Astrocyte of the hippocampus (primary cell): Measurements from ENCODE around the gene UBXN2A.
"Not testable (repeated sequence)": the region's sequence is repeated elsewhere in the genome, so short reads cannot be mapped to it uniquely, and the experiment has no call there.

Source experiments
- DNase-seq: peaks from one replicate; pipeline ENCODE4 v3.0.0; 2011; ENCODE audit warnings: low read depth, low spot score

UBXN2A gene

DNA sequence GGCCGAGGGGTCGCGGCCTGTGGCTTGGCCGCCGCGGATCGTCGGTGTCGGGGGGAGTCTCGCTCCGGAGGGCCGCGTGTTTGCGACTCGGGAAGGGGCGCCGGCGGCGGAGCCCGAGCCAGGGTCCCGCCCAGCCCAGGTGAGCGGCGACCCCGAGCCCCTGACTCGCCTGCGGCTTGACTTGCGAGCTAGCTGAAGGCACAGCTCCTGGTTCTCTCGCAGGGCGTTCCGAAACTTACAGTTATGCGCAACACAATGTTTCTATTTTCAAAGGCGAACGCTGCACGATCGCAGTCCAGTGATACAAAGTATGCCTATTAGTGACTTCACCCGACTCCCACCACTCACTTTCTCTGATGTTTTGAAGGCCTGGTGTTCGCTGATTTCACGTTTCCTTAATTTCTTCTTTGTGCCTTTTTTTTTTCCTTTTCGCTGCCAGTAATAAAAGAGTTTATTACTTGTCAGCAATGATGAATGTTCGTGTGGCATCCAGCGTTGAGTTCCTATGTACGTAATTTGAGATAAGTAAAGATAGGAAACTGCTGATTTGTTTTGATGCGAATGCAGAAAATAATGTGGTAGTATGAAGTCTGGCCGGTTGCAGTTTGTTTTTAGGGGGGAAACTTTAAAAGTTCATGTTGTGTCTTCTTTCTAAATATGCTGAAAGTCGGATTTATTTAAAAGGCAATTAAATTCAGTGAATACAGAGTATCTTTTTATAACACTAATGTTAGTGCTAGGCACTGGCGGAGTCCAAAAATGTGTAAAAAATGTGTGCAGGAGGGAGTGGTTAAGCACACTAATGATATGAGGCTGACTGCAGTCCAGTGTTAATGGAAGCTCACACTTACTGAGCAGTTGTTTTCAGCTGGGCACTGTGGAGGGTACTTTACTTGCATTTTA, 706 bp downstream of the UBXN2A start:
- peak; percentile 65 for DNase-seq

DNA sequence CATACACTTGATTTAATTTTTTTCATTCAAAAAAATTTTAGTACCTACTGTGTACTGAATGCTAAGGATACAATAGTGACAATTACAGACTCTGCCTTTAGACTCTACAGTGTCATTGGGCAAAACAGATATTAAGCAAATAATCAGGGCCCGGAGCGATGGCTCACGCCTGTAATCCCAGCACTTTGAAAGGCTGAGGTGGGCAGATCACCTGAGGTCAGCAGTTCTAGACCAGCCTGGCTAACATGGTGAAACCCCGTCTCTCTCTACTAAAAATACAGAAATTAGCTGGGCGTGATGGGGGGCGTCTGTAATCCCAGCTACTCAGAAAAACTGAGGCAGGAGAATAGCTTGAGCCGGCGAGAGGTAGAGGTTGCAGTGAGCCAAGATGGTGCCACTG, 1.4 kb downstream of the UBXN2A start:
- no peak for DNase-seq

DNA sequence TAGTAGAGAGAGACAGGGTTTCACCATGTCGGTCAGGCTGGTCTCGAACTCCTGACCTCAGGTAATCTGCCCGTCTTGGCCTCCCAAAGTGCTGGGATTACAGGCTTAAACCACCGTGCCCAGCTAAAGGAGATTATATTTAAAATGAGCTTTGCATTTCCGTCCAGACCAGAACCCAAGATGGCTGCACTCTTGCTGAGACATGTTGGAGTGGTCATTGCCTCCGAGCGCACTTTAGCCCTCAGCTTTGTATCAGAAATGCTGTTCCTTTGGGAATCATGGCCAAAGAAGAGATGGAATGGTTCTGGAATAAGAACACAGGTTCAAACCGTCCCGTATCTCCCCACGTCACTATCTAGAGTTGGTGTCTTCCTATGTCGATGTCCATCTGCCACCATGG, 3.4 kb downstream of the UBXN2A start:
- DNase-seq = no peak

DNA sequence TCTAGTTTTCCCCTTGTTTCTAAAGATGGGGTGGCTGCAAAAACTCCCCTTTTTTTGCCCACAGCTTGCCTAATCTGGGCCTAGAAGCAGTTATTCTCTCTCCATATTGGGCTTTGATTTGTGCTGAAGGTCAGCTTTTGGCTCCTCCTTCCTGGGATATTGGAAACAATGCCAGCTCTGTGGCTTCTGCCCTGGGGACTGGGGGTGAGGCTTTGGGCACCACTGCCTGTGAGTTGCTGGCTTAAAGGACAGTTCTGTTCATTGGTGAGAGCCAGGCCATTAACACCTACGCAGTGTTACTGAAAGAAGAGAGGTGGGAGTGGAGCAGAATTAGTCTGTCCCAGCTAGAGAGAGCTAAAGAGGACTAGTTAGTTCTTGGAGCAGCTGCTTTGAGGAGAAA, 4.3 kb downstream of the UBXN2A start:
- DNase-seq = peak; percentile 15

DNA sequence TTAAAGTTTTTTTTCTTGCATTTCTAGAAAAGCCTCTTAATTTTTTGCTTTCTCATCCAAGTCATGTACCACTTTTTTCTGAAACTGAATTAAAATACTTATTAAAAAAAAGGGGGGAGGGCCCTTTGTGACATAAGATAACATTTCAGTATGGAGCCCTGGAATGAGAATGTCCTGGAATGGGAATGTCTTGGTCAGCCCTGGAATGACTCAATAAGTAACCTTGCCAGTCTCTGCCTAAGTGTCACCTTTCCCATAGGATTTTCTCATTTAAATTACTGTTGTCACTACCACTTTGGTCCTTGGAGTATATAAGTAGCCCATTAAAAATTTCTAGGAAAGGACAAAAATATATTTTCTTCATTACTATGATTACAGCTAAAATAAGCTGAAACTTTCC, 4.7 kb downstream of the UBXN2A start:
- peak; percentile 9 for DNase-seq

DNA sequence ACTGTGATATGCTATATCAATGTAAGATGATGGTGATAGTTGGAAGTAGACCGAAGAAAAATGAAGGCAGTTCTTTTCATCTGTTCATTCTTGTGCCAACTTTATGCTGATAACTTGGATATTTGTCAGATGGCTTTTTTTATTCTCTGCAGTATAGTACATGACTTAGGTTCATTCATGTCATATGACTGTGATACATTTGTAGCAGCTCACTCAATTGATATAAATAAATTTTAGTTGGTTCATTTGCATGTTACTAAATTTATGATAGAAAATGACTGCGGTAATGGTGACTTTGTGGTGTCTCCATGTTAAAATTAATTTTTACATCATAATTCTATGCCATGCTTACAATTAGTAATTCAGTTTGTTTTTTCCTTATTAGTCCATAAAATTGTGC, 7.1 kb downstream of the UBXN2A start:
- DNase-seq = no peak

DNA sequence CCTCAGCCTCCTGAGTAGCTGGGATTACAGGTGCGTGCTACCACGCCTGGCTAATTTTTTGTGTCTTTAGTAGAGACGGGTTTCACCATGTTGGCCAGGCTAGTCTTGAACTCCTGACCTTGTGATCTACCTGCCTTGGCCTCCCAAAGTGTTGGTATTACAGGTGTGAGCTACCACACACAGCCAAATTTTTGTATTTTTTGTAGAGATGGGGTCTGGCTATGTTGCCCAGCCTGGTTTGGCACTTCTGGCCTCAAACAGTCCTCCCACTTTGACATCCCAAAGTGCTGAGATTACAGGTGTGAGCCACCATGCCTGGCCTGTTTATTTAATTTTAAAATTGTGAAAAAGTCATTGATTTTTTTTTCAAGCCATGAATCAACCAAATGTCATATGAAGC, 12.3 kb downstream of the UBXN2A start:
- DNase-seq = not testable (repeated sequence)

DNA sequence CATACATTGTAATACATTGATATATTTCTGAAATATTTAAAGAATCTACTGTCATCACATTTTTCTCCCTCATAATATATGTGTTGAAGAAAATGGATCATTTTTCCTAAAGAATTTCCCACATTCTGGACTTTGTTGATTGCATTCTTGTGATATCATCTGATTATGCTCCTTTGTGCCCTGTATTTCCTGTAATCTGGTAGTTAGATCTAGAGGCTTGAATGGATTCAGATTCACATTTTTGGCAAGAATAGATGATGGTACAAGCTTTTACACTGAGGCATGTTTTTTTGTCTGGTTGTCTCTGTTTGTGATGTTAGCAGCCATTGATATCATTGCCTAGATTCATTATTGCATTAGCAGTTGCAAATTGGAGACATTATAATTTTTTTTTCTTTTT, 13.4 kb downstream of the UBXN2A start:
- DNase-seq = no peak

DNA sequence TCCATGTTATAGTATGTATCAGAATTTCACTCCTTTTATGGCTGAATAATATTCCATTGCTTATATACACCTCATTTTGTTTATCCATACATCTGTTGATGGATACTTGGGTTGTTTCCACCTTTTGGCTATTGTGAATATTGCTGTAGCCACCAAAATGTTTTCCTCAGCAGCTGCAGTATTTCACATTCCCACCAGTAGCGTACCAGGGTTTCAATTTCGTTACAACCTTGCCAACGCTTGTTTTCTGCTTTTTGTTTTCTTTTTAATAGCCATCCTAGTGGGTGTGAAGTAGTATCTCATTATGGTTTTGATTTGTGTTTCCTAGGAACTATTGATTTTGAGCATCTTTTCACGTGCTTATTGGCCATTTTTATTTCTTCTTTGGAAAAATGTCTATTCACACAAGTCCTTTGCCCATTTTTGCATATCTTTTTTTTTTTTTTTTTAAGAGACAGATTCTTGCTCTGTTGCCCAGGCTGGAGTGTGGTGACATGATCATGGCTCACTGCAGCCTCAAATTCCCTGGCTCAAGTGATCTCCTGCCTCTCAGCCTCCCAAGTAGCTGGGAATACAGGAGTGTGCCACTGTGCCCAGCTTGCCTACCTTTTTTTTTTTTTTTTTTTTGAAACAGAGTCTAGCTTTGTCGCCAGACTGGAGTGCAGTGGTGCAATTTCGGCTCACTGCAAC, 14.2 kb downstream of the UBXN2A start:
- DNase-seq = peak; percentile 4

DNA sequence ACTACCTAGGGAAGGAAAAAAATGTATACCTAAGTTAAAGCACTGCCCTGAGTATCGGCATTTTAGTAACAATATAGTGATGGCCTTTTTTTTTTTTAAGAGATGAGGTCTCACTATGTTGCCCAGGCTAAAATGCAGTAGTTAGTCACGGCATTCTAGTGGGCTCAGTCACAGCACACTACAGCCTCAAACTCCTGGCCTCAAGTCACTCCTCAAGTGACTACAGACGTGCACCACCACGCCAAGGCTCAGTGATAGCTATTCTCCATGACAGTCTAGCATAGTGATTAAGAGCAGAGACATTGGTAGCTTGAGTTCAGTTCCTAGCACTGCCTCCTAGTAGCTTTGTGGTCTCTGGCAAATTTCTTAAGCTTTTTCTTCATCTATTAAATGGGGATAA, 27.6 kb downstream of the UBXN2A start:
- DNase-seq = no peak

DNA sequence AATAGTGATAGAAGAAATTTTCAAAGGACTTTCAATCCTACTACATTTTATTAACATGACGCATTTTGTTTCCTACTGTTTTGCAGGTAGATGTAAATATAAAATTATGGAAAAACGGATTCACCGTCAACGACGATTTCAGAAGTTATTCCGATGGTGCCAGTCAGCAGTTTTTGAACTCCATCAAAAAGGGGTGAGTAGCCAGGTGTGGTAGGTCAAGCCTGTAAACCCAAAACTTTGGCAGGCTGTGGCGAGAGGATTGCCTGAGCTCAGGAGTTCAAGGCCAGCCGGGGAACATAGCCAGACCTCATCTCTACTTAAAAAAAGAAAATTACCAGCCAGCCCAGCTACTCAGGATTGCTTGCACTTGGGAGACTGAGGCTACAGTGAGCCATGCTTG, 36.6 kb downstream of the UBXN2A start:
- no peak for DNase-seq

DNA sequence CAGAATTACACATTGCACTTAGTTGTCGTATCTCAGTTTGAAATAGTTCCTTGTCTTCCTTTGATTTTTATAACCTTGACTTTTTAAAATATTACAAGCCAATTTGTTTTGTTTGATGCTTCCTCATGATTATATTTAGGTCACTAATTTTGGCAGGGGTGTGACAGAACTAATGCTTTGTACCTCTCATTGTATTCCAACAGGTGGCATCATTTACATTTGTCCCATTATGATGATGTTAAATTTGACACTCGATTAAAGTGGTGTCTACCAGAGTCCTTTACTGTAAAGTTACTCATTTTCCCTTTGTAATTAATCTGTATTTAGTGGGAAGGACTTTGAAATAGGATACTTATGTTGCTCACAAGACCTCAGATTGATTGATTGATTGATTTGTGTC, 48.1 kb downstream of the UBXN2A start:
- peak; percentile 12 for DNase-seq

DNA sequence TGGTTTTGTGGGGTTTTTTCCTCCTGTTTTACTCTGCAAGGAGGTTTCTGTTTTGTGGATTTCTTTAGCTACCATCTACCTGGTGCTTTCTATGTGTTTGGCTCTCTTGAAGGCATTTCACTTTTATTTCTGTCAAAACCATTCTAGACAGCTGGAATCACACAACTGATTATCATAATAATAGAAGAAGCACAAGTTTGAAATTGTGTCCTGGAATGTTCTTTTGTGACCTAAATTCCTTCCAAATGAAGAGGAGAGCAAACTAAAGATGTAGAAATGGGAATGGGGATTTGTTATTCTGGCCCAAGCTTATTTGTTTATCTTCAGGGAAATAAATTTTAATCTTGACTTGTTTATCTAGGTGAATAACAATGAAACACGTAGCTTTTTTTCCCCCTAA, 52.7 kb downstream of the UBXN2A start:
- no peak for DNase-seq

DNA sequence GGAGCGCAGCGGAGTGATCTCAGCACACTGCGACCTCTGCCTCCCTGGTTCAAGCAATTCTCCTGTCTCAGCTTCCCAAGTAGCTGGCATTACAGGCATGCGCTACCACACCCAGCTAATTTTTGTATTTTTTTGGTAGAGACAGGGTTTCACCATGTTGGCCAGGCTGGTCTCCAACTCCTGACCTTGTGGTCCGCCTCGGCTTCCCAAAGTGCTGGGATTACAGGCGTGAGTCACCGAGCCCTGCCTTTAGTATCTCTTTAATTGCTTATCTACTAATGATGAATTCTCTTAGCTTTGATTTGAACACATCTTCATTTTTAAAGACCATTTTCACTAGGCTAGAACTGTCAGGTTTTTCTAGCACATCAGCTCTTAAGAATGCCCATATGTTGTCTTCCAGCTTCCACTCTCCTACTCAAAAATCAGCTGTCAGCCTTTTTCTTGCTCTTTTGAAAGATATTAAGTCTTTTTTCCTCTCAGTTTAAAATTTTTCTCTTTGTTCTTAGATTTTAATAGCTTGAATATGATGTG, 53.5 kb downstream of the UBXN2A start:
- no peak for DNase-seq

DNA sequence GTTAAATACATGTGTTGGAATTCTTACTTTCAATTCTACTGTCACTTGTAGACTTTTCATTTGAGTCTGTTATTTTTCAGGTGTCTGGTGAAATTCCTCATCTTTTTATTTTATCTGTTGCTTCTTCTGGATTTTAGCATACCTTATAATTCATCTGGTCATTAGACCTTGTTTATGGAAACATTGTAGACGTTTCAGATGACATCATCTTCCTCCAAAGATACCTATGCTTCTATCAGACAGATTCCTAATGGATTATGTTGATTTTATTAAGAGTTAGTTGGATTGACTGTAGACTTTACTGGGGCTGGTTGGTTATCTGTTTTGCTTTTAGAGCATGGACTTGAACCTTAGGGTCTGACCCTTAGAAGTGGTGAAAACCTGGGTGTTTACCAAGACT, 54.3 kb downstream of the UBXN2A start:
- no peak for DNase-seq

DNA sequence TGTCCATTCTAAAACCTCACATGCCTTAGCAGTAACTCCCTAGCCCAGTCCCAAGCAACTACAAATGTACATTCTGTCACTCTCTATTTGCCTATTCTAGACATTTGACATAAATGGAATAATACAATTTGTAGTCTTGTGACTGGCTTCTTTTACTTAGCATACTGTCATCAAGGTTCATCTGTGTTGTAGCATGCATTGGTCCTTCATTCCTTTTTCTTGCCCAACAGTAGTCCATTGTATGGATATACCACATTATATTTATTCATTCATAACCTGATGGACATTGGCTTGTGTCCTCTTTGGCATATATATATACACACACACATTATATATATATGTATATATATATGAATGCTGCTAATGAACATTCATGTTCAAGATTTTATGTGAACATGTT, 67.4 kb downstream of the UBXN2A start:
- DNase-seq = no peak

DNA sequence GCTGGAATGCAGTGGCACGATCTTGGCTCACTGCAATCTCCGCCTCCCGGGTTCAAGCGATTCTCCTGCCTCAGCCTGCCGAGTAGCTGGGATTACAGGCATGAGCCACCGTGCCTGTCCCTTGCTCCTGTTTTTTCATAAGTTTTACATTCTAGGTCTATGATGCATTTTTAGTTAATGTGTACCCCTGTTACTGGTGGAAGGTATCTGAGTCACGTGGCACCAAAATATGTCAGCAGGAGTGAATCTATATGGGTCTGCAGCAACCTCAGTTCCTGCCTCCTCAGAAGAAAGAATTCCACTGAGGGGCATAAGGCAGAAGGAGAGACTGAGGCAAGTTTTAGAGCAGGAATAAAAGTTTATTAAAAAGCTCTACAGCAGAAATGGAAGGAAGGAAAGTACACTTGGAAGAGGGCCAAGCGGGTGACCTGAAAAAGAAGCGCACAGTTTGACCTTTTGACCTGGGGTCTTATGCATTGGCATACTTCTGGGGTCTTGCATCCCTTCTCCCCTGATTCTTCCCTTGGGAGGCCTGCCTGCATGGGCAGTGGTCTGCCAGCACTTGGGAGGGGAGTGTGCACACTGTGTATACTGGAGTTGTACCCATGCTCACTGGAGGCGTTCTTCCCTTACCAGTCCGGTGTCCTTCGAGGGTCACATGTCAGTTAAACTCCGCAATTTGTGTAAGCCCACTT, 68.6 kb downstream of the UBXN2A start:
- no peak for DNase-seq

DNA sequence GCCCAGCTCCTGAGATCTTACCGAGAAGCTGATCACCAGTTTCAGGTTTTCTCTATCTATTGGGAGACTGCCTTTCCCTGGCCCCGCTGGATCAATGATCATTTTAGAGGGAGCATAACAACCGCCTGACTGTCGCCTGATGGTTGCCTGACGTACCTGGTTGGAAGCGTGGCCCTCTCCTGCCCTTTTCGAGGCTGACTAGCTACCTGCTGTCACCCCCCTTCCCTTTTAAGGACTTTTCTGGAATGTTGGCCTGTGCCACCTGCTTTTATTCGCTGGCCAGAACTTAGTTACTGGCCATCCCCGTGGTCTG, 69.1 kb downstream of the UBXN2A start:
- no peak for DNase-seq

DNA sequence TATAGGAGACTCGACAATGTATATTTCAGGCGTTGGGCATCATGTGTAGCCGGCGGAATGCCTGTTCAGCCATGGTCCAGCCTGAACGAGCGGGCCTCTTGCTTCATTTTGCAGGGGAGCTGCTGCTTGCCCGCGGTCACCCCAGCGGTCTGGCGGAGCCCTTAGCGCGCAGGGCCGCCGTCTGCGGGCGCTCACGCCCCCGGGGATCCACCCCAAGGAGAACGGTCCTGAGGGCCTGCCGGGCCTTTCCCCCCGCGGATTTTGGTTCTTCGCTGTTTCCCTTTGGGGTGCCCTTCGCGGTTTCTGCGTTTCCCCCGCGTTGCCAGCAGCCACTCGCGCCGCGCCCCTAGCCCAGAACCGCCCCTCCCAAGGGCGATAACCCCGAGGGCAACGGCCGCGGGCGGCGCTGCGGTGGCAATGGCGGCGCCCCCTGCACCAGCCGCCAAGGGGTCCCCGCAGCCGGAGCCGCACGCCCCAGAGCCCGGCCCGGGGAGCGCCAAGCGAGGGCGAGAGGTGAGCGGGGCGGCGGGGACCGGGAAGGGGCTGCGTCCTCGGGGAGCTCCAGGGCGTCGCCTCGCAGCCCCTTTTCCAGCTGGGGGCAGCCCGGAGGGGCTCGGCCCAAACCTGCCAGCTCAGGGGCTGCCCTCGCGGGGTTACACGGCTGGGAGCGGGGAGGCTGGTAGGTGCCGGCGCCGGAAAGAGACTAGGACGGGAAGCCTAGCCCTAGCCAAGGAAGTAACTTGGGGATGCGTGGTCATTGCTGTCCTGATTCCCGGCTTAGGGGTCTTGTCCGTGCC, 69.6 kb downstream of the UBXN2A start, which contains the start of gene MFSD2B:
Gene MFSD2B (plus strand): TSS at position 406 of the 797 bp plus-strand sequence. CDS start 12 bp downstream, at position 418.
- peak; percentile 36 for DNase-seq

DNA sequence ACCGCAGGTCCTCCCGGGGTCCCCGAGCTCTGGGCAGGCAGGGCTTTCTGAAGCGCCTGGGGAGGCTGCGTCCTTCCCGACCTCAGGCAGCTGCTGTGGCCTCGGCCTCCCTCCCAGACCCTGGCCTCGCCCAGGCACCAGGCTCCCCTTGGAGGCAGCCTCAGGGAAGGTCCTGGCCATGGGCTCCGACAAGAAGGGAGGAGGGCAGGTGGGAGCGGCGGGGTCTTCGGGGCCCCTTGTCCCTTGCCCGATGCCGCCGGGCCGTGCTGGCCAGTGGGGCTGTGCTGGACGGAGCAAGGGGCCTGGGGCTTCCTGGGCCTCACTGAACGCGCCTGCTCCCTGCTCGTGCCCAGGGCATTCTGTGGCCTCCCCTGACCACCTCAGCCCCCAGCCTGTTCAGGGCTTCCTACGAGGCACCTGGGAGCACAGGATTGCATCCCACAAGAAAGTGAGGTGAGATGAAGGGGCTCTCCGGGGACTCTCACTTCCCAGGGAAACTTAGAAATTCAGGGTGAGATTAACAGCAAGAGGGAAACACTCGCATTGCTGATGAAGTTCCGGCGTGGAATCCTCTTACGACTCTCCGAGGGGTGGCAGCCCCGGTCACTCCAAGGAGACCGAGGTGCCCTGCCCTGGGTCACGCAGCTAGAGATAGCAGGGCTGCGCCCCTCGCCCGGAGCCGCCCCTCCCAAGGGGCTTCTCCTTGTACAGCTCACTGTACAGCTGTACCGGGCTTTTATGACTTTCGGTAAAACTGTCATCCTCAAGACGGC, 70.4 kb downstream of the UBXN2A start:
- DNase-seq = no peak
